NCI-H187 (cell line): ENCODE data around the gene PHKG1.
A peak's percentile ranks its signal among the peaks of the same experiment; 100 is the strongest.
"Not testable (repeated sequence)": the region's sequence is repeated elsewhere in the genome, so short reads cannot be mapped to it uniquely, and the experiment has no call there.

Experiments used
- DNase-seq, 2 experiments: peaks; one replicate each; lab custom pipeline; 2025; lab: John Stamatoyannopoulos, UW

The PHKG1 gene

GRCh38 chr7:56045758-56046157, 47.0 kb downstream of the PHKG1 start:
- DNase-seq = not testable (repeated sequence)

GRCh38 chr7:56040730-56041129, 52.0 kb downstream of the PHKG1 start:
- no peak for DNase-seq

- peak; percentile 24 to 71 for DNase-seq
These were observed 58.9 kb downstream of the PHKG1 start for GRCh38 chr7:56033671-56034432.

DNA sequence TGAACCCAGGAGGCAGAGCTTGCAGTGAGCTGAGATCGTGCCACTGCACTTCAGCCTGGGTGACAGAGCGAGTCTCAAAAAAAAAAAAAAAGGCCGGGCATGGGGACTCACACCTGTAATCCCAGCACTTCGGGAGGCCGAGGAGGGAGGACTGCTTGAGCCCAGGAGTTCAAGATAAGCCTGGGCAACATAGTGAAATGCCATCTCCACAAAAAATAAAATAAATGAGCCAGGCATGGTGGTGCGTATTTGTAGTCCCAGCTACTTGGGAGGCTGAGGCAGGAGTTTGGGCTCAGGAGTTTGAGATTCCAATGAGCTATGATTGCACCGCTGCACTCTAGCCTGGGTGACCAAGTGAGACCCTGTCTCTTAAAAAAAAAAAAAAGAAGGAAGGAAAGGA, 60.2 kb downstream of the PHKG1 start:
- DNase-seq = not testable (repeated sequence)

- DNase-seq = not testable (repeated sequence)
These were observed 61.2 kb downstream of the PHKG1 start for GRCh38 chr7:56031556-56031955.

DNA sequence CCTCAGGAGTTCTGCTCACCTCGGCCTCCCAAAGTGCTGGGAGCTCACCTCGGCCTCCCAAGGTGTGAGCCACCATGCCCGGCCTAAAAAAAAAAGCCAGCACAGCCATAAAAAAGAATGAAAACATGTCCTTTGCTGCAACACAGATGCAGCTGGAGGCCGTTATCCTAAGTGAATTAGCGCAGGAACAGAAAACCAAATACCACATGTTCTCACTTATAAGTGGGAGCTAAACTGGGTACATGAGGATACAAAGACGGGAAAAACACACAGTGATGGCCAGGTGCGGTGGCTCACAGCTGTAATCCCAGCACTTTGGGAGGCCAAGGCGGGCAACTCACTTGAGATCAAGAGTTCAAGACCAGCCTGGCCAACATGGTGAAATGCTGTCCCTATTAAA, 62.4 kb downstream of the PHKG1 start:
- DNase-seq = no peak
